Caco-2 (cell line): ENCODE measurements around the gene IGLL5. TPM values are rescaled to one million over a fixed set of nuclear protein-coding genes. Genes with fewer than 3 reads are reported as not detected.
A peak's percentile ranks its signal among the peaks of the same experiment; 100 is the strongest.
"Not testable (repeated sequence)": the region's sequence is repeated elsewhere in the genome, so short reads cannot be mapped to it uniquely, and the experiment has no call there.

ENCODE experiments used
- BruUV-seq: library from RNA; stranded (reverse); fragments of 400-500 nt; replicated peaks from 2 replicates; lab custom pipeline; 2021; lab: Mats Ljungman, UMichigan
- CTCF ChIA-PET: fragments of 300-600 bp; sonication (Branson Sonifier 250); formaldehyde crosslinking; loops from one replicate; lab custom pipeline; 2022; ENCODE audit warnings: antibody characterized with exemption; lab: Charles Lee
- POLR2A ChIA-PET: fragments of 300-600 bp; sonication (Branson Sonifier 250); formaldehyde crosslinking; loops from one replicate; lab custom pipeline; 2022; ENCODE audit warnings: antibody characterized with exemption; lab: Charles Lee
- DNase-seq, 2 experiments: peaks; one replicate each; pipeline versions ENCODE4 v3.0.0 to v3.0.0-alpha.2; 2020 to 2022
- H3K27me3 ChIP-seq: replicated peaks from 2 replicates; pipeline ENCODE4 v1.6.0; 2011; ENCODE audit warnings: low read length; ENCODE audit not compliant: control insufficient read depth, insufficient read depth
- H3K36me3 ChIP-seq: 2 replicates; pipeline ENCODE4 v1.5.1; 2011; ENCODE audit warnings: low read length; ENCODE audit not compliant: control insufficient read depth, insufficient read depth
- H3K4me1 ChIP-seq: fragments of 250-450 bp; sonication (Bioruptor Pico); 2 replicates; pipeline ENCODE4 v1.5.1; 2020; ENCODE audit warnings: mild to moderate bottlenecking
- H3K4me3 ChIP-seq: 2 replicates; pipeline ENCODE4 v1.5.1; 2011; ENCODE audit warnings: low read depth, mild to moderate bottlenecking, control low read depth, low read length
- H3K9me3 ChIP-seq: fragments of 250-450 bp; sonication (Bioruptor Pico); 2 replicates; pipeline ENCODE4 v1.5.1; 2020; ENCODE audit warnings: mild to moderate bottlenecking, moderate library complexity
- H3K27ac Mint-ChIP-seq: one replicate; pipeline ENCODE4 v1.8.0; 2022; ENCODE audit warnings: mixed read lengths; ENCODE audit not compliant: unreplicated experiment
- H3K27me3 Mint-ChIP-seq: one replicate; pipeline ENCODE4 v1.8.0; 2022; ENCODE audit warnings: mixed read lengths; ENCODE audit not compliant: insufficient read depth, unreplicated experiment
- H3K36me3 Mint-ChIP-seq: one replicate; pipeline ENCODE4 v1.8.0; 2022; ENCODE audit warnings: mild to moderate bottlenecking, mixed read lengths; ENCODE audit not compliant: insufficient read depth, unreplicated experiment
- H3K4me1 Mint-ChIP-seq: one replicate; pipeline ENCODE4 v1.8.0; 2022; ENCODE audit warnings: low read depth, mixed read lengths; ENCODE audit not compliant: unreplicated experiment
- H3K4me3 Mint-ChIP-seq: one replicate; pipeline ENCODE4 v1.8.0; 2022; ENCODE audit warnings: mild to moderate bottlenecking, moderate library complexity, mixed read lengths; ENCODE audit not compliant: unreplicated experiment
- H3K9me3 Mint-ChIP-seq: one replicate; pipeline ENCODE4 v1.8.0; 2022; ENCODE audit warnings: mixed read lengths; ENCODE audit not compliant: unreplicated experiment
- CTCF ChIP-seq, 2 experiments: fragments of 200-600 bp in 1 of 2; IDR thresholded peaks; 1 replicate in 1 of 2; 2 replicates in 1 of 2; pipeline versions ENCODE4 v1.5.1 to v1.8.0; 2011 to 2022; ENCODE audit warnings: antibody characterized with exemption in 1 of 2, control low read depth in 1 of 2, inconsistent platforms in 1 of 2, low read depth in 1 of 2, low read length in 1 of 2, mild to moderate bottlenecking in 1 of 2, moderate library complexity in 1 of 2; ENCODE audit not compliant: insufficient read depth in 1 of 2, severe bottlenecking in 1 of 2, unreplicated experiment in 1 of 2
- intact Hi-C: fragments of 100-400 bp; cut with micrococcal nuclease; formaldehyde crosslinking; loops from one replicate; pipeline ENCODE4 v1.10.0; 2022; ENCODE audit not compliant: unreplicated experiment
- total RNA-seq: library from RNA; stranded (reverse); gene quantifications from 2 replicates; pipeline ENCODE4 v1.2.3, GENCODE V29; 2022

Gene IGLL5
- total RNA-seq, 1 experiment from 2014 or later: not detected

GRCh38 chr22:22897947-22898346 is 10.3 kb downstream of the IGLL5 start:
- DNase-seq: no peak
- Mint-ChIP-seq H3K4me3 (no peak overlapping the region), H3K36me3 (no peaks in the 10 kb centered on the region), H3K27ac (no peak overlapping the region), H3K4me1 (no peaks in the 10 kb centered on the region), H3K9me3 (no peaks in the 10 kb centered on the region), H3K27me3 (peaks cover 5% of the 10 kb centered on the region)
- CTCF ChIA-PET: no interaction called here
- H3K9me3 ChIP-seq: no peaks in the 10 kb centered on the region
- no peak for TF ChIP-seq CTCF (IDR thresholded peaks at IDR 0.05; ENCODE audit: insufficient read depth in 1 of 2, low read depth in 1 of 2, low read length in 1 of 2, severe bottlenecking in 1 of 2, unreplicated experiment in 1 of 2)
- no TSS peak for BruUV-seq
- no peaks in the 10 kb centered on the region for H3K36me3 ChIP-seq
- no peaks in the 10 kb centered on the region for H3K4me1 ChIP-seq
- no peak overlapping the region for H3K4me3 ChIP-seq
- intact Hi-C loops: no loop called here
- H3K27me3 ChIP-seq: no peaks in the 10 kb centered on the region
- POLR2A ChIA-PET: no interaction called here

- CTCF ChIA-PET, H3K9me3 ChIP-seq, DNase-seq, intact Hi-C loops, H3K36me3 Mint-ChIP-seq, BruUV-seq, H3K27me3 ChIP-seq, POLR2A ChIA-PET, H3K4me3 ChIP-seq, H3K4me1 ChIP-seq, H3K9me3 Mint-ChIP-seq, H3K4me3 Mint-ChIP-seq, H3K27me3 Mint-ChIP-seq, H3K27ac Mint-ChIP-seq, H3K36me3 ChIP-seq, H3K4me1 Mint-ChIP-seq: not testable (repeated sequence)
Measured at GRCh38 chr22:22898411-22898950, 10.9 kb downstream of the IGLL5 start.

DNA sequence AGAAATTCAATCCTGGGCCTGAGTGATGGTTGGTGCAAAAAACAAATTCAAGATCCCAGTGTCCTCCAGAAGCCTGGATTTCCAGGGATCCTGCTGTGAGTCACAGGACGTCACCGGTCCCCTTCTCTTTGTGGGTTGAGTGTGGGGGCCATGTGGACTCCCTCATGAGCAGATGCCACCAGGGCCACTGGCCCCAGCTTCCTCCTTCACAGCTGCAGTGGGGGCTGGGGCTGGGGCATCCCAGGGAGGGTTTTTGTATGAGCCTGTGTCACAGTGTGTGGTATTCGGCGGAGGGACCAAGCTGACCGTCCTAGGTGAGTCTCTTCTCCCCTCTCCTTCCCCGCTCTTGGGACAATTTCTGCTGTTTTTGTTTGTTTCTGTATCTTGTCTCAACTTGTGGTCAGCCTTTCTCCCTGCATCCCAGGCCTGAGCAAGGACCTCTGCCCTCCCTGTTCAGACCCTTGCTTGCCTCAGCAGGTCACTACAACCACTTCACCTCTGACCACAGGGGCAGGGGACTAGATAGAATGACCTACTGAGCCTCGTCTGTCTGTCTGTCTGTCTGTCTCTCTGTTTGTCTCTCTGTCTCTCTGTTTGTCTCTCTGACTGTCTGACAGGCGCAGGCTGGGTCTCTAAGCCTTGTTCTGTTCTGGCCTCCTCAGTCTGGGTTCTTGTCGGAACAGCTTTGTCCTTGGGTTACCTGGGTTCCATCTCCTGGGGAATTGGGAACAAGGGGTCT is 11.9 kb downstream of the IGLL5 start:
- H3K36me3 ChIP-seq, H3K9me3 ChIP-seq, H3K27ac Mint-ChIP-seq, H3K4me1 ChIP-seq, H3K9me3 Mint-ChIP-seq, POLR2A ChIA-PET, intact Hi-C loops, H3K4me3 Mint-ChIP-seq, H3K27me3 Mint-ChIP-seq, H3K27me3 ChIP-seq, H3K4me1 Mint-ChIP-seq, CTCF ChIA-PET, H3K36me3 Mint-ChIP-seq, H3K4me3 ChIP-seq, BruUV-seq: not testable (repeated sequence)
- DNase-seq: peak in 1 of 2 experiments; percentile 4

DNA sequence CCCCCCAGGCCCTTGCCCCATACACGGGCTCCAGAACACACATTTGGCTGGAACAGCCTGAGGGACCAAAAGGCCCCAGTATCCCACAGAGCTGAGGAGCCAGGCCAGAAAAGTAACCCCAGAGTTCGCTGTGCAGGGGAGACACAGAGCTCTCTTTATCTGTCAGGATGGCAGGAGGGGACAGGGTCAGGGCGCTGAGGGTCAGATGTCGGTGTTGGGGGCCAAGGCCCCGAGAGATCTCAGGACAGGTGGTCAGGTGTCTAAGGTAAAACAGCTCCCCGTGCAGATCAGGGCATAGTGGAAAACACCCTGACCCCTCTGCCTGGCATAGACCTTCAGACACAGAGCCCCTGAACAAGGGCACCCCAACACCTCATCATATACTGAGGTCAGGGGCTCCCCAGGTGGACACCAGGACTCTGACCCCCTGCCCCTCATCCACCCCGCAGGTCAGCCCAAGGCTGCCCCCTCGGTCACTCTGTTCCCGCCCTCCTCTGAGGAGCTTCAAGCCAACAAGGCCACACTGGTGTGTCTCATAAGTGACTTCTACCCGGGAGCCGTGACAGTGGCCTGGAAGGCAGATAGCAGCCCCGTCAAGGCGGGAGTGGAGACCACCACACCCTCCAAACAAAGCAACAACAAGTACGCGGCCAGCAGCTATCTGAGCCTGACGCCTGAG is 13.1 kb downstream of the IGLL5 start:
- H3K9me3 ChIP-seq, H3K36me3 Mint-ChIP-seq, H3K27me3 Mint-ChIP-seq, H3K4me1 ChIP-seq, POLR2A ChIA-PET, H3K9me3 Mint-ChIP-seq, H3K27me3 ChIP-seq, H3K36me3 ChIP-seq, H3K27ac Mint-ChIP-seq, intact Hi-C loops, CTCF ChIA-PET, H3K4me3 Mint-ChIP-seq, H3K4me1 Mint-ChIP-seq, H3K4me3 ChIP-seq, BruUV-seq: not testable (repeated sequence)
- DNase-seq: peak in 1 of 2 experiments; percentile 26
